Measurements from ENCODE around the gene AKAP11. TPM values are rescaled to one million over a fixed set of nuclear protein-coding genes. Genes with fewer than 3 reads are reported as not detected.
A peak's percentile ranks its signal among the peaks of the same experiment; 100 is the strongest.

AKAP11 gene
- total RNA-seq, 8 experiments from 2014 or later: 17.9 to 42.3 (median 31.0) TPM

GRCh38 chr13:42355491-42356183 lies 83.7 kb downstream of the AKAP11 start:
- Histone ChIP-seq H3K4me3 (no peak overlapping the region), H3K4me1 (replicated peaks in 1 of 2) (peaks cover 4% of the 10 kb centered on the region in 2 donors), H3K27ac (no peak overlapping the region)
- 20 to 100% (median 89%) methylated on average over 1 to 5 of the region's 6 CpGs; no CpG with 5 or more reads in 2 of the 10 experiments for WGBS, 10 experiments
- ATAC-seq (replicated peaks in 6 of 8): no peak
- in situ Hi-C loops (cut with MboI; ENCODE audit: low pct_unique_long_range_greater_than_20kb in 2 of 9, low sequenced_read_pairs in 9 of 9, unreplicated experiment in 9 of 9): no loop called here

- WGBS, 10 experiments: 20 to 100% (median 70%) methylated on average over 1 to 5 of the region's 5 CpGs
- no peak for ATAC-seq (replicated peaks in 6 of 8)
- in situ Hi-C loops (cut with MboI; ENCODE audit: low pct_unique_long_range_greater_than_20kb in 2 of 9, low sequenced_read_pairs in 9 of 9, unreplicated experiment in 9 of 9): no loop called here
- no peak overlapping the region for H3K27ac ChIP-seq
- H3K4me3 ChIP-seq: no peak overlapping the region
- peaks cover 4% of the 10 kb centered on the region in 2 donors for H3K4me1 ChIP-seq (replicated peaks in 1 of 2)
Measured at GRCh38 chr13:42356184-42356575, 84.2 kb downstream of the AKAP11 start.

GRCh38 chr13:42360046-42360574 lies 88.2 kb downstream of the AKAP11 start:
- no peaks in the 10 kb centered on the region for H3K4me1 ChIP-seq (replicated peaks in 1 of 2)
- WGBS, 10 experiments: 70 to 100% (median 82%) methylated on average over 2 to 8 of the region's 8 CpGs; no CpG with 5 or more reads in 2 of the 10 experiments
- peak in 4 of 8 experiments; percentile 33 to 88 (median 70) for ATAC-seq (replicated peaks in 6 of 8)
- no peak overlapping the region for H3K27ac ChIP-seq
- H3K4me3 ChIP-seq: no peak overlapping the region
- in situ Hi-C loops (cut with MboI; ENCODE audit: low pct_unique_long_range_greater_than_20kb in 2 of 9, low sequenced_read_pairs in 9 of 9, unreplicated experiment in 9 of 9): no loop called here

GRCh38 chr13:42361701-42362100 lies 89.7 kb downstream of the AKAP11 start:
- H3K4me1 ChIP-seq (replicated peaks in 1 of 2): no peaks in the 10 kb centered on the region

GRCh38 chr13:42363941-42364612 lies 92.1 kb downstream of the AKAP11 start:
- peaks cover 0 to 18% of the 10 kb centered on the region in 2 donors for H3K4me1 ChIP-seq (replicated peaks in 1 of 2)
- no peak overlapping the region for H3K4me3 ChIP-seq
- peak in 3 of 8 experiments; percentile 49 to 73 (median 54) for ATAC-seq (replicated peaks in 6 of 8)
- no peak overlapping the region for H3K27ac ChIP-seq
- in situ Hi-C loops (cut with MboI; ENCODE audit: low pct_unique_long_range_greater_than_20kb in 2 of 9, low sequenced_read_pairs in 9 of 9, unreplicated experiment in 9 of 9): no loop called here
- 20 to 94% (median 85%) methylated on average over 1 to 3 of the region's 3 CpGs; no CpG with 5 or more reads in 6 of the 10 experiments for WGBS, 10 experiments

More at GRCh38 chr13:42361701-42362100, 89.7 kb downstream of the AKAP11 start:
- Histone ChIP-seq H3K4me3 (no peak overlapping the region), H3K27ac (no peak overlapping the region)
- 21 to 95% (median 86%) methylated on average over 1 to 6 of the region's 6 CpGs for WGBS, 10 experiments
- ATAC-seq (replicated peaks in 6 of 8): no peak
- in situ Hi-C loops (cut with MboI; ENCODE audit: low pct_unique_long_range_greater_than_20kb in 2 of 9, low sequenced_read_pairs in 9 of 9, unreplicated experiment in 9 of 9): no loop called here

GRCh38 chr13:42364613-42365000 lies 92.7 kb downstream of the AKAP11 start:
- no peak overlapping the region for H3K27ac ChIP-seq

DNA sequence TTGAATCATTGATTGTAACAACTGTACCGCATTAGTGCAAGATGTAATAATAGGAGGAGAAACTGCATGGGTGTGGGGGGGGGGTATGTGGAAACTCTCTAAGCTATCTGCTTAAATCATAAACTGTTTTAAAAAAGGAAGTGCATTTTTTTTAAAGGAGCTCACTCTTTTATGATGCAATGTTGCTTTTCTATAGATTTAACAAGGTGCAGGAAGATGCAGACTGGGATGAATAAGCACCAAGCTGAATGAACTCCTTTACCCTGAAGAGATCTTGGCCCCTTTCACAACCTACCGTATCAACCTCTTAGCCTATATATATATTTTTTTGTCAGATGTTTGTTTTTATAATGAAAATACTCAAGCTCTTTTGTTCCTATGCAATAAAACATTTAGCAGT lies 95.9 kb downstream of the AKAP11 start:
- Histone ChIP-seq H3K4me3 (no peak overlapping the region), H3K4me1 (replicated peaks in 1 of 2) (peaks cover 0 to 20% of the 10 kb centered on the region in 2 donors), H3K27ac (no peak overlapping the region)
- peak in 3 of 8 experiments; percentile 25 to 51 (median 36) for ATAC-seq (replicated peaks in 6 of 8)
- in situ Hi-C loops (cut with MboI; ENCODE audit: low pct_unique_long_range_greater_than_20kb in 2 of 9, low sequenced_read_pairs in 9 of 9, unreplicated experiment in 9 of 9): no loop called here
- 11 to 100% (median 83%) methylated on average over 1 to 2 of the region's 2 CpGs; no CpG with 5 or more reads in 3 of the 10 experiments for WGBS, 10 experiments

More at GRCh38 chr13:42364613-42365000, 92.7 kb downstream of the AKAP11 start:
- 0 to 39% (median 0%) methylated on average over 1 to 2 of the region's 2 CpGs; no CpG with 5 or more reads in 3 of the 10 experiments for WGBS, 10 experiments
- peak in 2 of 8 experiments; percentile 46 to 49 for ATAC-seq (replicated peaks in 6 of 8)
- in situ Hi-C loops (cut with MboI; ENCODE audit: low pct_unique_long_range_greater_than_20kb in 2 of 9, low sequenced_read_pairs in 9 of 9, unreplicated experiment in 9 of 9): no loop called here
- Histone ChIP-seq H3K4me3 (no peak overlapping the region), H3K4me1 (replicated peaks in 1 of 2) (peaks cover 0 to 20% of the 10 kb centered on the region in 2 donors)

- ATAC-seq (replicated peaks in 6 of 8): no peak
- Histone ChIP-seq H3K27ac (no peak overlapping the region), H3K4me3 (no peak overlapping the region), H3K4me1 (replicated peaks in 1 of 2) (peaks cover 0 to 20% of the 10 kb centered on the region in 2 donors)
- in situ Hi-C loops (cut with MboI; ENCODE audit: low pct_unique_long_range_greater_than_20kb in 2 of 9, low sequenced_read_pairs in 9 of 9, unreplicated experiment in 9 of 9): no loop called here
- WGBS, 10 experiments: 73 to 100% (median 90%) methylated on average over 1 to 5 of the region's 8 CpGs
Measured at GRCh38 chr13:42369071-42369797, 97.3 kb downstream of the AKAP11 start.

DNA sequence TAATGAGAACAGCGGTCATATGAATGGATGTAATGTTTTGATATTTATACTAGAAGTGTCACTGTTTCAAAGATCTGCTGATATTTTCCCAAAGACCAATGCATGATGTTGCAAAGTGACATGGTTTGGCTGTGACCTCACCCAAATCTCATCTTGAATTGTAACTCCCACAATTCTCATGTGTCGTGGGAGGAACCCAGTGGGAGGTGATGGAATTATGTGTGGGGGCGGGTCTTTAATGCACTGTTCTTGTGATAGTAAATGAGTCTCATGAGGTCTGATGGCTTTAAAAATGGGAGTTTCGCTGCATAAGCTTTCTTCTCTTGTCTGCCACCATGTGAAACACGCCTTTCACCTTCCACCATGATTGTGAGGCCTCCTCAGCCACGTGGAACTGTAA lies 98.3 kb downstream of the AKAP11 start:
- no peak for ATAC-seq (replicated peaks in 6 of 8)
- Histone ChIP-seq H3K4me3 (no peak overlapping the region), H3K4me1 (replicated peaks in 1 of 2) (peaks cover 0 to 20% of the 10 kb centered on the region in 2 donors), H3K27ac (no peak overlapping the region)
- in situ Hi-C loops (cut with MboI; ENCODE audit: low pct_unique_long_range_greater_than_20kb in 2 of 9, low sequenced_read_pairs in 9 of 9, unreplicated experiment in 9 of 9): no loop called here
- WGBS, 10 experiments: 43 to 100% (median 88%) methylated on average over 1 to 4 of the region's 6 CpGs; no CpG with 5 or more reads in 1 of the 10 experiments

Other genes starting within 250 kb of the AKAP11 start
- gene DGKH, start 223.5 kb upstream of the AKAP11 start, total RNA-seq: 10 to 100 TPM in 3 of 8 experiments, 1 to 10 TPM in 5; 4.7 to 14.9 (median 7.4) TPM